Thyroid gland (tissue), 4 donors: Measurements from ENCODE around the gene GADD45A. TPM values are rescaled to one million over a fixed set of nuclear protein-coding genes. Genes with fewer than 3 reads are reported as not detected.

Experiments
- DNase-seq, 2 donors: peaks; one replicate each; pipeline ENCODE4 v3.0.0-alpha.2; 2019
- H3K27ac ChIP-seq, 3 donors: fragments of 200-600 bp; sonication (generic); 1 replicate in 2 of 3; 2 replicates in 1 of 3; pipeline ENCODE4 v1.5.1; 2016 to 2019; ENCODE audit warnings: mild to moderate bottlenecking in 1 of 3, moderate library complexity in 1 of 3
- H3K27me3 ChIP-seq: fragments of 200-600 bp; sonication (generic); one replicate; pipeline ENCODE4 v1.5.1; 2019
- H3K36me3 ChIP-seq, 2 donors: fragments of 200-600 bp; sonication (generic); one replicate each; pipeline ENCODE4 v1.5.1; 2016 to 2019
- H3K4me1 ChIP-seq, 2 donors: fragments of 200-600 bp; sonication (generic); one replicate each; pipeline ENCODE4 v1.5.1; 2017 to 2019
- H3K4me3 ChIP-seq, 3 donors: fragments of 200-600 bp; sonication (generic); replicated peaks in 1 of 3; 1 replicate in 2 of 3; 2 replicates in 1 of 3; pipeline ENCODE4 v1.5.1; 2016; ENCODE audit warnings: mild to moderate bottlenecking in 1 of 3
- H3K9me3 ChIP-seq: fragments of 200-600 bp; sonication (generic); one replicate; pipeline ENCODE4 v1.5.1; 2017
- POLR2A ChIP-seq, 2 donors: fragments of 450-650 bp; IDR thresholded peaks; one replicate each; pipeline ENCODE4 v1.6.1; 2017; ENCODE audit warnings: antibody characterized with exemption in 2 of 2, mild to moderate bottlenecking in 2 of 2, moderate library complexity in 1 of 2
- WGBS, 2 donors: methylation state at CpG; one replicate each; pipeline ENCODE4 v1.1.5; 2017; 5-methylcytosine and 5-hydroxymethylcytosine counted together
- intact Hi-C: fragments of 100-400 bp; cut with DNase I; formaldehyde crosslinking; loops from one replicate; pipeline ENCODE4 v1.15.1; 2023
- total RNA-seq, 4 donors: library from RNA; depleted of rRNA; stranded (reverse); fragments of >200 nt; gene quantifications; one replicate each; pipeline ENCODE4 v1.2.3, GENCODE V29; 2016
- TF ChIP-seq, protein P1 (sequence below), 6 experiments: fragments of 200-600 bp in 3 of 6; fragments of 450-650 bp in 3 of 6; sonication (generic) in 3 of 6; IDR thresholded peaks; one replicate each; pipeline ENCODE4 v1.5.1; 2016 to 2019; ENCODE audit warnings: antibody characterized with exemption in 6 of 6, mild to moderate bottlenecking in 2 of 6, inconsistent platforms in 1 of 6, moderate library complexity in 1 of 6

Gene GADD45A
- total RNA-seq, 4 donors from 2014 or later: 27.2 to 95.5 (median 62.9) TPM

- H3K36me3 ChIP-seq: no peaks in the 10 kb centered on the region
- TF ChIP-seq, protein P1, sequence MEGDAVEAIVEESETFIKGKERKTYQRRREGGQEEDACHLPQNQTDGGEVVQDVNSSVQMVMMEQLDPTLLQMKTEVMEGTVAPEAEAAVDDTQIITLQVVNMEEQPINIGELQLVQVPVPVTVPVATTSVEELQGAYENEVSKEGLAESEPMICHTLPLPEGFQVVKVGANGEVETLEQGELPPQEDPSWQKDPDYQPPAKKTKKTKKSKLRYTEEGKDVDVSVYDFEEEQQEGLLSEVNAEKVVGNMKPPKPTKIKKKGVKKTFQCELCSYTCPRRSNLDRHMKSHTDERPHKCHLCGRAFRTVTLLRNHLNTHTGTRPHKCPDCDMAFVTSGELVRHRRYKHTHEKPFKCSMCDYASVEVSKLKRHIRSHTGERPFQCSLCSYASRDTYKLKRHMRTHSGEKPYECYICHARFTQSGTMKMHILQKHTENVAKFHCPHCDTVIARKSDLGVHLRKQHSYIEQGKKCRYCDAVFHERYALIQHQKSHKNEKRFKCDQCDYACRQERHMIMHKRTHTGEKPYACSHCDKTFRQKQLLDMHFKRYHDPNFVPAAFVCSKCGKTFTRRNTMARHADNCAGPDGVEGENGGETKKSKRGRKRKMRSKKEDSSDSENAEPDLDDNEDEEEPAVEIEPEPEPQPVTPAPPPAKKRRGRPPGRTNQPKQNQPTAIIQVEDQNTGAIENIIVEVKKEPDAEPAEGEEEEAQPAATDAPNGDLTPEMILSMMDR (IDR thresholded peaks at IDR 0.05): no peak
- no peak for TF ChIP-seq POLR2A (IDR thresholded peaks at IDR 0.05)
- no peak overlapping the region for H3K27ac ChIP-seq
- no peaks in the 10 kb centered on the region for H3K9me3 ChIP-seq
- 91 to 92% methylated on average over 5 of the region's 5 CpGs for WGBS, 2 donors
- no peak overlapping the region for H3K4me3 ChIP-seq
- intact Hi-C loops: no loop called here
- H3K27me3 ChIP-seq: no peaks in the 10 kb centered on the region
- no peak for DNase-seq
- H3K4me1 ChIP-seq: no peaks in the 10 kb centered on the region
Observed at GRCh38 chr1:67666636-67667035, 18.4 kb upstream of the GADD45A start.

DNA sequence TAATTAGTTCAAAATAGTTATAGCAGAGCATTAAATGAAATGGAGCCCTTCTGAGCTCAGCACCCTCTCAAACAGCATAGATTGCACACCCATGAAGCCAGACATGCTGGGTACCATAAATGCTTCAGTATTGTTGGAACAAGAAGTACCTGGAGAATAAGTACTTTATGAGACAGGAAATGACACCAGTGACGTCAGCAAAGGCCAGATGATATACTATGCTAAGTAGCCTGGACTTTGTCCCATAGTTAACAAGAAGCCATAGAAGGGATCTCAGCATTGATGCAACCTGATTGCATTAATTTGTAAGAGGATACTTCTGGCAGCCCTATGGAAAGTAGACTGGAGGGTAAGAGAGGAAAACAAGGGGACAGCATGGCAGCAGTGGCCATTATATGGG is 16.3 kb upstream of the GADD45A start:
- Histone ChIP-seq H3K36me3 (no peaks in the 10 kb centered on the region), H3K9me3 (no peaks in the 10 kb centered on the region), H3K4me1 (no peaks in the 10 kb centered on the region), H3K27me3 (no peaks in the 10 kb centered on the region), H3K27ac (no peak overlapping the region), H3K4me3 (no peak overlapping the region)
- TF ChIP-seq, protein P1 (IDR thresholded peaks at IDR 0.05): no peak
- TF ChIP-seq POLR2A (IDR thresholded peaks at IDR 0.05): no peak
- WGBS, 2 donors: 70 to 76% methylated on average over 1 of the region's 1 CpG
- DNase-seq: no peak
- intact Hi-C loops: no loop called here

DNA sequence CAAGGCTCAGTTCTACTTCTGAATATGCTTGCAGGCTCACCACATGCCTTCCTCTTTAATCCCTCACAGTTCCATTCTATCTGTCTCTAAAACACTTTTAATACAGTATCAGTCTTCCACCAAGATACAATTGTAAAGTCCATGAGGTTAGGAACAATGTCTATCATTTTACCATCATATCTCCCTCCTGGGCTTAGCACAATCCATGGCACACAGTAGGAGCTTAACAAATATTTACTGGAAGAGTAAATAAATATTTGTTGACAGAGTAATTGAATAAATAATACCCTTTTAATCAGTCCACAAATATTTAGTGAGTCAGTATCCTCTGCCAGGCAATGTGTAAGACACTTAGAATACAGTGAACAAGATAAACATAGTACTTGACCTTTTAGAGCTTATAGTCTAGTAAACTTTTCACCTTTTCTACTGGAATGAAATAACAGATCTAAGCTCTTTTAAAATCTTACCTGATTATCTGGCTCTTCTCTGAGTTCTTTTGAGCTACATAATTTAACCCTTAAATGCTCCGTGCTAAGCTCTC is 12.7 kb upstream of the GADD45A start:
- Histone ChIP-seq H3K4me1 (peaks cover 0 to 7% of the 10 kb centered on the region in 2 donors), H3K9me3 (no peaks in the 10 kb centered on the region), H3K27ac (no peak overlapping the region), H3K4me3 (no peak overlapping the region), H3K36me3 (no peaks in the 10 kb centered on the region), H3K27me3 (no peaks in the 10 kb centered on the region)
- intact Hi-C loops: no loop called here
- no peak for DNase-seq
- no peak for TF ChIP-seq POLR2A (IDR thresholded peaks at IDR 0.05)
- TF ChIP-seq, protein P1 (IDR thresholded peaks at IDR 0.05): no peak
- 94% methylated on average over 1 of the region's 1 CpG for WGBS, 2 donors

GRCh38 chr1:67673468-67674201 is 11.4 kb upstream of the GADD45A start:
- TF ChIP-seq POLR2A (IDR thresholded peaks at IDR 0.05): no peak
- TF ChIP-seq, protein P1 (IDR thresholded peaks at IDR 0.05): no peak
- intact Hi-C loops: no loop called here
- Histone ChIP-seq H3K36me3 (no peaks in the 10 kb centered on the region), H3K4me3 (no peak overlapping the region), H3K4me1 (peaks cover 0 to 7% of the 10 kb centered on the region in 2 donors), H3K27ac (no peak overlapping the region), H3K9me3 (no peaks in the 10 kb centered on the region), H3K27me3 (no peaks in the 10 kb centered on the region)
- WGBS, 2 donors: 80 to 91% methylated on average over 1 of the region's 1 CpG
- DNase-seq: no peak

DNA sequence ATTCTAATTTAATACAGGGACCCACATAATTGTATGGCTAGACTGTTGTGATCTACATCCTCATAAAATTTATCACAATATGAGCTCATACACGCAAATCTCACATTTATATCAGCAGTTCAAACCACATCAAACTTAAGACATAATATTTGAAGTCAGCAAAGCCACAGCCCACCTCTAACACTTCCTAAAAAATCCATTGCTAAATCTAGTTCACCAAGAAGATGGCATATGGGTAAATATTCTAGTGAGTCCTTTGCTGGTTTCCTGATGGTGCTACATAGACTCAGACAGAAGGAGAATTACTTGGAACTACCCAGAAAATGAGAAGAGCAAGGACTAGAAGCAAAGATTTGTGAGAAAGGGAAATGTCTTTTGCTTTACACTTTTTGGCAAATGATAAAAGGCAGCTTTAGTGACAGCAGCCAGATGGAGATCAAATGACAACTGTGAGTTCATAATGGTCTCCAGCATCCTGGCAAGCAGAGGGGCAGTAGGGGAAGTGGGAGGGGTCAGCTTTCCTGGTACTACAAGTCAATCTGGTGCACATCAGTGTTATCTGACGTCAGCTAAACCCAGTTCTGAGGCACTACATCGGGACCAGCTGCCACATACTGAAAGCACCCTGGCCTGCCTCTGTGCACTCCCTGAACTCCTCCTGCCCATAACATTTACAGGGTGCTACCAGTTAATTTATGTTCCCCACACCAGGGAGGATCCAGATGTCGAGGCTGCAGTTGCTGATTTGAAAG is 10.6 kb upstream of the GADD45A start:
- Histone ChIP-seq H3K9me3 (no peaks in the 10 kb centered on the region), H3K4me3 (no peak overlapping the region), H3K27me3 (no peaks in the 10 kb centered on the region), H3K36me3 (no peaks in the 10 kb centered on the region), H3K27ac (no peak overlapping the region), H3K4me1 (peaks cover 0 to 7% of the 10 kb centered on the region in 2 donors)
- intact Hi-C loops: no loop called here
- 39 to 52% methylated on average over 4 of the region's 4 CpGs for WGBS, 2 donors
- no peak for TF ChIP-seq POLR2A (IDR thresholded peaks at IDR 0.05)
- TF ChIP-seq, protein P1 (IDR thresholded peaks at IDR 0.05): no peak
- DNase-seq: peak in 1 of 2 donors; percentile 12
